K562 (cell line): ENCODE data around the gene FARP2. TPM values are rescaled to one million over a fixed set of nuclear protein-coding genes. Genes with fewer than 3 reads are reported as not detected.

ENCODE experiments used
- ESRRA ChIP-seq: fragments of 450-650 bp; IDR thresholded peaks from 2 replicates; pipeline ENCODE4 v1.6.1; 2014; ENCODE audit warnings: low read depth, mild to moderate bottlenecking, moderate library complexity, borderline replicate concordance
- EZH2 ChIP-seq: IDR thresholded peaks from 2 replicates; pipeline ENCODE4 v1.6.1; 2012; ENCODE audit warnings: low read depth, mild to moderate bottlenecking, inconsistent platforms, low read length, borderline replicate concordance
- HDAC8 ChIP-seq: fragments of 450-650 bp; IDR thresholded peaks from 2 replicates; pipeline ENCODE4 v1.6.1; 2016; ENCODE audit warnings: mild to moderate bottlenecking, missing genetic modification characterization, moderate library complexity, missing compliant biosample characterization
- LARP7 ChIP-seq: fragments of 450-650 bp; IDR thresholded peaks from 2 replicates; pipeline ENCODE4 v1.6.1; 2016
- MEIS2 ChIP-seq: fragments of 450-650 bp; IDR thresholded peaks from 2 replicates; pipeline ENCODE4 v1.6.1; 2014; ENCODE audit warnings: mild to moderate bottlenecking; ENCODE audit not compliant: partially characterized antibody
- RBM22 ChIP-seq: fragments of 200-400 bp; formaldehyde crosslinking; IDR thresholded peaks from 2 replicates; pipeline ENCODE4 v1.6.1; 2018; ENCODE audit warnings: low read length, low read depth; ENCODE audit not compliant: poor library complexity, severe bottlenecking
- SMAD2 ChIP-seq: fragments of 150-350 bp; IDR thresholded peaks from 2 replicates; pipeline ENCODE4 v1.6.1; 2014; ENCODE audit warnings: low read depth, mild to moderate bottlenecking, low read length
- THRAP3 ChIP-seq: fragments of 450-650 bp; IDR thresholded peaks from 2 replicates; pipeline ENCODE4 v1.6.1; 2016; ENCODE audit warnings: mild to moderate bottlenecking, inconsistent platforms, borderline replicate concordance
- YBX1 ChIP-seq: fragments of 450-650 bp; IDR thresholded peaks from 2 replicates; pipeline ENCODE4 v1.7.1; 2016; ENCODE audit warnings: mild to moderate bottlenecking
- ZNF134 ChIP-seq: fragments of 250-450 bp; sonication (Bioruptor Pico); conservative IDR thresholded peaks from 2 replicates; pipeline ENCODE4 v1.4.0; 2020
- ZNF311 ChIP-seq: fragments of 250-450 bp; sonication (Bioruptor Pico); IDR thresholded peaks from 2 replicates; pipeline ENCODE4 v1.4.0; 2020; ENCODE audit warnings: mild to moderate bottlenecking, moderate library complexity
- ZNF551 ChIP-seq: fragments of 250-450 bp; sonication (Bioruptor Pico); IDR thresholded peaks from 2 replicates; pipeline ENCODE4 v1.5.0; 2021; ENCODE audit warnings: mild to moderate bottlenecking, moderate library complexity
- ZNF696 ChIP-seq: fragments of 250-450 bp; sonication (Bioruptor Pico); conservative IDR thresholded peaks from 2 replicates; pipeline ENCODE4 v1.4.0; 2020; ENCODE audit warnings: mild to moderate bottlenecking, moderate library complexity
- polyA plus RNA-seq, 8 experiments: library from polyadenylated mRNA; depleted of rRNA in 4 of 8; stranded (reverse) in 5 of 8; unstranded in 3 of 8; fragments of >200 nt; fragmentation: Nextera tagmentation in 2 of 8; fragmentation: Illumina TruSeq in 1 of 8; extraction: Ambion mirVana in 2 of 8; extraction: Trizol in 1 of 8; gene quantifications; 2 replicates each; pipeline versions ENCODE4 v1.2.1 to v1.2.3, GENCODE V29; 2011 to 2014; ENCODE audit warnings: inconsistent platforms in 1 of 8, missing spikeins in 1 of 8
- total RNA-seq, 7 experiments: library from RNA; depleted of rRNA in 6 of 7; stranded (reverse); fragments of >200 nt in 6 of 7; fragmentation: Illumina TruSeq in 2 of 7; extraction: Trizol in 2 of 7; gene quantifications; 2 replicates each; pipeline versions ENCODE4 v1.2.1 to v1.2.3, GENCODE V29; 2011 to 2021; ENCODE audit warnings: low replicate concordance in 1 of 7
- TF ChIP-seq, protein P1 (sequence below), 2 experiments: fragments of 450-650 bp; formaldehyde crosslinking in 1 of 2; IDR thresholded peaks; 2 replicates each; pipeline versions ENCODE4 v1.4.0 to v1.6.1; 2014 to 2020; ENCODE audit warnings: mild to moderate bottlenecking in 2 of 2, borderline replicate concordance in 1 of 2, low read depth in 1 of 2
- TF ChIP-seq, protein P2 (sequence below): sonication (generic); formaldehyde crosslinking; IDR thresholded peaks from 2 replicates; pipeline ENCODE4 v1.8.1; 2023; ENCODE audit warnings: mild to moderate bottlenecking, missing genetic modification reagents
- TF ChIP-seq, protein P3 (sequence below): fragments of 450-650 bp; formaldehyde crosslinking; IDR thresholded peaks from 2 replicates; pipeline ENCODE4 v1.4.0; 2022; ENCODE audit warnings: mild to moderate bottlenecking, moderate library complexity
- TF ChIP-seq, protein P4 (sequence below), 2 experiments: fragments of 250-450 bp in 1 of 2; fragments of 450-650 bp in 1 of 2; sonication (Bioruptor Pico) in 1 of 2; IDR thresholded peaks; 2 replicates each; pipeline versions ENCODE4 v1.6.1 to v1.8.0; 2016 to 2021; ENCODE audit warnings: mild to moderate bottlenecking in 2 of 2, moderate library complexity in 2 of 2, missing compliant biosample characterization in 1 of 2, missing genetic modification characterization in 1 of 2

Gene FARP2
- total and polyA plus RNA-seq, 9 of the 15 experiments (the other 6 are each of a cell fraction or from before 2014, with no cell fraction given): 4.1 to 38.1 (median 21.1) TPM

DNA sequence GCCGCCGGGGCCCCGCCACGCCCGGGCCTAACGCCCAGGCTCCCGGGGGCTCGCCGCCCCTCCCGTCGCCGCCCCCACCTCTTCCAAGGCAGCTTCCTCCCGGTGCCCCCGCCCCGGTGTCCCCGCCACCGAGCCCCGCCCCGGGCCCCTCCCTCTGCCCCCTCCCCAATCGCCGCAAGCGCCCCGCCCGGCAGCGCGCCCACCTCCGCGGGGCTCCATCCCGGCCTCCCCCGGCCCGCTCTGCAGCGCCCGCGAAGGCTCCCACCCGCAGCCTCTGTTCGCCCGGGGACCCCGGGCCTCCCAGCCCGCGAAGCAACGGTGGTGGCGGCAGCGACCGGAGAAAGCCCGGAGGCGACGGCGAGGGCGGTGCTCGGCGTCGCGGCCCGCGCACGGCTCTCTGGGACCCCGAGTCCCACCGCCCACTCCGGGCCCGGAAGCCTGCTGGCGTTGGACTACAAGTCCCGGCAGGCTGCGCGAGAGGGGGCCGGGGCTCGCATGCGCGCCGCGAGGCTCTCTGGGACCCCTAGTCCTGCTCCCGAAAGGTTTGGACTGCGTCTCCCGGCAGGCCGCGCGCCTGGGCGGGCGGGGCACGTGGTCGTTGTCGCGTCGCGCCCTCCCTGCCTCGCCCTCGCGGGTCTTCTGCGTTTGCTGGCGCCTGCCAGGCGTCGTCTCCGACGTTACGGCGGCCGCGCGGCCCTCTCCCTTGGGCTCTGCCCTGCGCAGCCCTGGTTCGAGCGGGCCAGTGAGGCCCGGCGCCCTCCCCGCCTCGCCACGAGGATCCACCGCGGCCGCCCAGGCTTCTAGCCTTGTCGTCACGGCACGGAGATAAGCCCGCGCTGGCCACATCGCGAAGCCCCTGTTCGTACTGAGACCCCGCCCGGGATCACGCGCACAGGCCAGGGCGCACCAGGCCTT is 152.4 kb downstream of the FARP2 start, which contains the start of gene STK25 (continued):
- TF ChIP-seq EZH2 (no peak), ESRRA (no peak), ZNF311 (CRISPR knock-in tag) (no peak), RBM22 (no peak), ZNF696 (CRISPR knock-in tag) (no peak), ZNF134 (CRISPR knock-in tag) (no peak), SMAD2 (no peak), LARP7 (no peak), MEIS2 (peak; percentile 59), THRAP3 (no peak), YBX1 (no peak), HDAC8 (tag) (peak; percentile 86; the same call in 1 of the 2 replicates), ZNF551 (CRISPR knock-in tag) (no peak)
- TF ChIP-seq, protein P1, sequence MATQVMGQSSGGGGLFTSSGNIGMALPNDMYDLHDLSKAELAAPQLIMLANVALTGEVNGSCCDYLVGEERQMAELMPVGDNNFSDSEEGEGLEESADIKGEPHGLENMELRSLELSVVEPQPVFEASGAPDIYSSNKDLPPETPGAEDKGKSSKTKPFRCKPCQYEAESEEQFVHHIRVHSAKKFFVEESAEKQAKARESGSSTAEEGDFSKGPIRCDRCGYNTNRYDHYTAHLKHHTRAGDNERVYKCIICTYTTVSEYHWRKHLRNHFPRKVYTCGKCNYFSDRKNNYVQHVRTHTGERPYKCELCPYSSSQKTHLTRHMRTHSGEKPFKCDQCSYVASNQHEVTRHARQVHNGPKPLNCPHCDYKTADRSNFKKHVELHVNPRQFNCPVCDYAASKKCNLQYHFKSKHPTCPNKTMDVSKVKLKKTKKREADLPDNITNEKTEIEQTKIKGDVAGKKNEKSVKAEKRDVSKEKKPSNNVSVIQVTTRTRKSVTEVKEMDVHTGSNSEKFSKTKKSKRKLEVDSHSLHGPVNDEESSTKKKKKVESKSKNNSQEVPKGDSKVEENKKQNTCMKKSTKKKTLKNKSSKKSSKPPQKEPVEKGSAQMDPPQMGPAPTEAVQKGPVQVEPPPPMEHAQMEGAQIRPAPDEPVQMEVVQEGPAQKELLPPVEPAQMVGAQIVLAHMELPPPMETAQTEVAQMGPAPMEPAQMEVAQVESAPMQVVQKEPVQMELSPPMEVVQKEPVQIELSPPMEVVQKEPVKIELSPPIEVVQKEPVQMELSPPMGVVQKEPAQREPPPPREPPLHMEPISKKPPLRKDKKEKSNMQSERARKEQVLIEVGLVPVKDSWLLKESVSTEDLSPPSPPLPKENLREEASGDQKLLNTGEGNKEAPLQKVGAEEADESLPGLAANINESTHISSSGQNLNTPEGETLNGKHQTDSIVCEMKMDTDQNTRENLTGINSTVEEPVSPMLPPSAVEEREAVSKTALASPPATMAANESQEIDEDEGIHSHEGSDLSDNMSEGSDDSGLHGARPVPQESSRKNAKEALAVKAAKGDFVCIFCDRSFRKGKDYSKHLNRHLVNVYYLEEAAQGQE (IDR thresholded peaks at IDR 0.05; ENCODE audit: borderline replicate concordance): peak; percentile 35
- TF ChIP-seq, protein P1 (CRISPR knock-in tag; IDR thresholded peaks at IDR 0.05; ENCODE audit: low read depth): no peak
- TF ChIP-seq, protein P2, sequence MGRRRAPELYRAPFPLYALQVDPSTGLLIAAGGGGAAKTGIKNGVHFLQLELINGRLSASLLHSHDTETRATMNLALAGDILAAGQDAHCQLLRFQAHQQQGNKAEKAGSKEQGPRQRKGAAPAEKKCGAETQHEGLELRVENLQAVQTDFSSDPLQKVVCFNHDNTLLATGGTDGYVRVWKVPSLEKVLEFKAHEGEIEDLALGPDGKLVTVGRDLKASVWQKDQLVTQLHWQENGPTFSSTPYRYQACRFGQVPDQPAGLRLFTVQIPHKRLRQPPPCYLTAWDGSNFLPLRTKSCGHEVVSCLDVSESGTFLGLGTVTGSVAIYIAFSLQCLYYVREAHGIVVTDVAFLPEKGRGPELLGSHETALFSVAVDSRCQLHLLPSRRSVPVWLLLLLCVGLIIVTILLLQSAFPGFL (CRISPR knock-in tag): no peak
- TF ChIP-seq, protein P3, sequence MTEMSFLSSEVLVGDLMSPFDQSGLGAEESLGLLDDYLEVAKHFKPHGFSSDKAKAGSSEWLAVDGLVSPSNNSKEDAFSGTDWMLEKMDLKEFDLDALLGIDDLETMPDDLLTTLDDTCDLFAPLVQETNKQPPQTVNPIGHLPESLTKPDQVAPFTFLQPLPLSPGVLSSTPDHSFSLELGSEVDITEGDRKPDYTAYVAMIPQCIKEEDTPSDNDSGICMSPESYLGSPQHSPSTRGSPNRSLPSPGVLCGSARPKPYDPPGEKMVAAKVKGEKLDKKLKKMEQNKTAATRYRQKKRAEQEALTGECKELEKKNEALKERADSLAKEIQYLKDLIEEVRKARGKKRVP: no peak
- TF ChIP-seq, protein P4, sequence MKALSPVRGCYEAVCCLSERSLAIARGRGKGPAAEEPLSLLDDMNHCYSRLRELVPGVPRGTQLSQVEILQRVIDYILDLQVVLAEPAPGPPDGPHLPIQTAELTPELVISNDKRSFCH (CRISPR knock-in tag; IDR thresholded peaks at IDR 0.05): no peak
- TF ChIP-seq, protein P4 (tag; IDR thresholded peaks at IDR 0.05): peak; percentile 93
